ENCODE measurements around the gene SYT14. TPM values are rescaled to one million over a fixed set of nuclear protein-coding genes. Genes with fewer than 3 reads are reported as not detected.

SYT14 gene
- total RNA-seq, 1 experiment from 2014 or later: 1.4 TPM

GRCh38 chr1:210076620-210077019 lies 138.6 kb downstream of the SYT14 start:
- Histone ChIP-seq H3K9me2 (ENCODE audit: insufficient read depth) (no peaks in the 10 kb centered on the region), H3K27me3 (ENCODE audit: insufficient read depth, low read depth) (no peaks in the 10 kb centered on the region), H3K4me1 (replicated peaks; ENCODE audit: insufficient read depth) (no peaks in the 10 kb centered on the region), H4K20me1 (ENCODE audit: insufficient read depth) (no peaks in the 10 kb centered on the region), H3K4me3 (no peak overlapping the region), H3K36me3 (ENCODE audit: low read depth) (no peaks in the 10 kb centered on the region), H3F3A (ENCODE audit: insufficient read depth, low read depth) (no peaks in the 10 kb centered on the region), H2AFZ (no peak overlapping the region), H3K79me2 (ENCODE audit: low read depth) (no peaks in the 10 kb centered on the region), H3K27ac (no peak overlapping the region), H3K4me2 (no peak overlapping the region), H3K9me3 (ENCODE audit: insufficient read depth, low read depth) (no peaks in the 10 kb centered on the region; the same call in 1 of the 2 replicates)
- intact Hi-C loops (cut with micrococcal nuclease; ENCODE audit: unreplicated experiment): no loop called here
- no peak for DNase-seq
- POLR2A ChIA-PET (ENCODE audit: unreplicated experiment): no interaction called here
- CTCF ChIA-PET: no interaction called here
- no TSS peak for BruUV-seq (replicated peaks)
- no peak for TF ChIP-seq EZH2 (IDR thresholded peaks at IDR 0.05; ENCODE audit: low read depth)
- no peak for TF ChIP-seq CTCF (conservative IDR thresholded peaks at IDR 0.05)

- no peak for TF ChIP-seq EZH2 (IDR thresholded peaks at IDR 0.05; ENCODE audit: low read depth)
- TF ChIP-seq CTCF (conservative IDR thresholded peaks at IDR 0.05): no peak
- Histone ChIP-seq H3K4me2 (no peak overlapping the region), H3K9me2 (ENCODE audit: insufficient read depth) (no peaks in the 10 kb centered on the region), H3K36me3 (ENCODE audit: low read depth) (no peaks in the 10 kb centered on the region), H3K9me3 (ENCODE audit: insufficient read depth, low read depth) (no peaks in the 10 kb centered on the region; the same call in 1 of the 2 replicates), H3F3A (ENCODE audit: insufficient read depth, low read depth) (no peaks in the 10 kb centered on the region), H3K4me3 (no peak overlapping the region), H3K4me1 (replicated peaks; ENCODE audit: insufficient read depth) (no peaks in the 10 kb centered on the region), H3K27me3 (ENCODE audit: insufficient read depth, low read depth) (no peaks in the 10 kb centered on the region), H3K27ac (no peak overlapping the region), H4K20me1 (ENCODE audit: insufficient read depth) (no peaks in the 10 kb centered on the region; the same call in 1 of the 2 replicates), H3K79me2 (ENCODE audit: low read depth) (no peaks in the 10 kb centered on the region), H2AFZ (no peak overlapping the region)
- ChIA-PET CTCF (no interaction called here), POLR2A (ENCODE audit: unreplicated experiment) (no interaction called here)
- BruUV-seq (replicated peaks): no TSS peak
- intact Hi-C loops (cut with micrococcal nuclease; ENCODE audit: unreplicated experiment): no loop called here
- DNase-seq: no peak
Observed at GRCh38 chr1:210081494-210081893, 143.5 kb downstream of the SYT14 start.

- no peaks in the 10 kb centered on the region for H3K79me2 ChIP-seq (ENCODE audit: low read depth)
- no peak overlapping the region for H3K27ac ChIP-seq
- no peaks in the 10 kb centered on the region; the same call in 1 of the 2 replicates for H3K9me3 ChIP-seq (ENCODE audit: insufficient read depth, low read depth)
- no peak overlapping the region for H3K4me3 ChIP-seq
- ChIA-PET CTCF (no interaction called here), POLR2A (ENCODE audit: unreplicated experiment) (no interaction called here)
- no peak overlapping the region for H2AFZ ChIP-seq
- no peaks in the 10 kb centered on the region for H3K36me3 ChIP-seq (ENCODE audit: low read depth)
- H3F3A ChIP-seq (ENCODE audit: insufficient read depth, low read depth): no peaks in the 10 kb centered on the region
- intact Hi-C loops (cut with micrococcal nuclease; ENCODE audit: unreplicated experiment): no loop called here
- H4K20me1 ChIP-seq (ENCODE audit: insufficient read depth): no peaks in the 10 kb centered on the region; the same call in 1 of the 2 replicates
- TF ChIP-seq CTCF (conservative IDR thresholded peaks at IDR 0.05): no peak
- no peak for TF ChIP-seq EZH2 (IDR thresholded peaks at IDR 0.05; ENCODE audit: low read depth)
- H3K4me2 ChIP-seq: no peak overlapping the region
- H3K27me3 ChIP-seq (ENCODE audit: insufficient read depth, low read depth): no peaks in the 10 kb centered on the region
- BruUV-seq (replicated peaks): no TSS peak
- DNase-seq: no peak
- H3K4me1 ChIP-seq (replicated peaks; ENCODE audit: insufficient read depth): no peaks in the 10 kb centered on the region
- H3K9me2 ChIP-seq (ENCODE audit: insufficient read depth): no peaks in the 10 kb centered on the region
Observed at GRCh38 chr1:210085359-210085758, 147.3 kb downstream of the SYT14 start.
